ENCODE measurements around the gene MAB21L1.

DNA sequence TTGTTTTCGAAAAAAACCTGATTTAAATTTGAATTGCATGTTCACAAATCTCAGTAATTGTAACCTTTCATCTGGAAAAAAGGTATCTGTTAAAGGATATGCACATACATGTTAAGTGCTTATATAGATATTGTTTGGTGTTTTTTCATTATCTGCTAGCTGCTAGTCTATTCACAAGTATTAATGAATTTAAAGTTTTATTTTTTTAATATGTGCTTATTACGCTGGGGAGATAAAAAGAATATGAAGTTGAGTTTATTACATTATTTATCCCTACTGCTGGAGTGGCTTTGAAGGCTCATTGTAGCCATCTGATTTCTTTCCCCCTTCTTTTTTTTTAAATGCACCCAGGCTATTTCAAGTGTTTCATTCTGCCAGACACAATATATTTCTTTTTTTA is 3.9 kb upstream of the MAB21L1 start:
- TF ChIP-seq, protein P1, sequence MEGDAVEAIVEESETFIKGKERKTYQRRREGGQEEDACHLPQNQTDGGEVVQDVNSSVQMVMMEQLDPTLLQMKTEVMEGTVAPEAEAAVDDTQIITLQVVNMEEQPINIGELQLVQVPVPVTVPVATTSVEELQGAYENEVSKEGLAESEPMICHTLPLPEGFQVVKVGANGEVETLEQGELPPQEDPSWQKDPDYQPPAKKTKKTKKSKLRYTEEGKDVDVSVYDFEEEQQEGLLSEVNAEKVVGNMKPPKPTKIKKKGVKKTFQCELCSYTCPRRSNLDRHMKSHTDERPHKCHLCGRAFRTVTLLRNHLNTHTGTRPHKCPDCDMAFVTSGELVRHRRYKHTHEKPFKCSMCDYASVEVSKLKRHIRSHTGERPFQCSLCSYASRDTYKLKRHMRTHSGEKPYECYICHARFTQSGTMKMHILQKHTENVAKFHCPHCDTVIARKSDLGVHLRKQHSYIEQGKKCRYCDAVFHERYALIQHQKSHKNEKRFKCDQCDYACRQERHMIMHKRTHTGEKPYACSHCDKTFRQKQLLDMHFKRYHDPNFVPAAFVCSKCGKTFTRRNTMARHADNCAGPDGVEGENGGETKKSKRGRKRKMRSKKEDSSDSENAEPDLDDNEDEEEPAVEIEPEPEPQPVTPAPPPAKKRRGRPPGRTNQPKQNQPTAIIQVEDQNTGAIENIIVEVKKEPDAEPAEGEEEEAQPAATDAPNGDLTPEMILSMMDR (IDR thresholded peaks at IDR 0.05; ENCODE audit: low read length) = no peak
- TF ChIP-seq EZH2phosphoT487 (IDR thresholded peaks at IDR 0.05; ENCODE audit: low read length) = no peak

Measured in MM.1S (cell line).